ENCODE measurements around the gene DDIT4. TPM values are rescaled to one million over a fixed set of nuclear protein-coding genes. Genes with fewer than 3 reads are reported as not detected.

The DDIT4 gene
- total and polyA plus RNA-seq, 2 of the 8 experiments (the other 6 are each of a cell fraction or from before 2014, with no cell fraction given) = 47.4 to 108 TPM

DNA sequence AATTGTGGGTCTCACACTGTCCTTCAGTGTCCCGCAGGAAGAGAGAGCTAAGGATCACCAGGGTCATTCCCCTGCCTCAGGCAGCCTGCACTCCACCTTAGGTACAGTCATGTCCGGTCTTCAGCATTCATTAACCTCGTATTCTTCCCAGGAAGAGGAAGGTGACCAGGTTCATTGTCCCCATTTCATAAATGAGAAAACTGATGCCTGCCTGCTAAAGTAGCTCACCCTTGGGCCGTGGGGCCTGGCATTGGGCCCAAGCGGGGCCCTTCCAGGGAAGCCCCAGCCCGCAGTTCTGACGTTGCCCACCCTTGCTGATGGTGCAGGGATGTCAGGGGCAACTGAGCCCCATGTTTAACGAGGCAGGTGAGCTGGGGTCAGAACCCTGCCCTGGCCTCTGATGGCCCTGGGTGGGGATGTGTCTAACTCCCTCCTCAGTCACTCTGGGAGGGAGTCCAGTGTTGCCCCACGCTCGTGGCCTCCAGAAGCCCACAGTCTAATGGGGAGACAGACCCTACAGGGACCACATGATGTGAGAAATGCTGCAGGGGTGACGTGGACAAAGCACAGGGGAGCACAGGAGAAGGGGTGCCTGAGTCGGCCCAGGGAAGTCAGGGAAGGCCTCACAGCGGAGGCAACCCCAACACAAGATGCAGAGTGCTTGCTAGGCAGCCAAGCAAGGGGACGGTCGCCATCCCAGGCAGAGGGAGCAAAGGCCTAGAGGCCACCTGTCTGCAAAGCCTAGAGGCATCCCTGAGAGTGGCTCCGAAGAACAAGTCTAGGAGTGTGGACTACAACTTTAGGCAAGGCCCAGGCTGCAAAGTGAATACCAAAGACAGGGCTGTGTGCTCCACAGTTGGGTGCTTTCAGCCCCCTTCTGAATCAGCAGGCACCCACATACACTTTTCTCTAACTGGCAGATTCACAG, 25.1 kb downstream of the DDIT4 start (continued):
- TF ChIP-seq CREB1 (IDR thresholded peaks at IDR 0.05) (no peak), CTBP2 (IDR thresholded peaks at IDR 0.05; ENCODE audit: borderline replicate concordance, insufficient read depth, insufficient read length, low read length) (no peak), SP4 (IDR thresholded peaks at IDR 0.05; ENCODE audit: low read length) (no peak), YY1 (IDR thresholded peaks at IDR 0.05; ENCODE audit: low read depth, low read length) (no peak), GTF2F1 (IDR thresholded peaks at IDR 0.05; ENCODE audit: borderline replicate concordance, low read depth, low read length) (no peak), ZNF274 (IDR thresholded peaks at IDR 0.05; ENCODE audit: borderline replicate concordance, extremely low read depth, low read length) (no peak), BRCA1 (IDR thresholded peaks at IDR 0.05; ENCODE audit: low read depth, low read length) (no peak), SP1 (IDR thresholded peaks at IDR 0.05; ENCODE audit: low read depth, low read length) (no peak), JUN (IDR thresholded peaks at IDR 0.05; ENCODE audit: low read depth, low read length) (no peak)

All from H1 (cell line).